Kasumi-1 (cell line): ENCODE results near the gene ZNF804A.

Source experiments
- DNase-seq, 2 experiments: peaks; one replicate each; lab custom pipeline; 2025; lab: John Stamatoyannopoulos, UW

The ZNF804A gene

GRCh38 chr2:184936761-184937160 lies 338.4 kb downstream of the ZNF804A start:
- DNase-seq = no peak

- no peak for DNase-seq
Measured at GRCh38 chr2:184938221-184938985, 340.1 kb downstream of the ZNF804A start.

- DNase-seq = no peak
Measured at GRCh38 chr2:184945326-184945725, 347.0 kb downstream of the ZNF804A start.

GRCh38 chr2:184945824-184946223 lies 347.5 kb downstream of the ZNF804A start:
- no peak for DNase-seq

- no peak for DNase-seq
Measured at GRCh38 chr2:184956856-184957255, 358.5 kb downstream of the ZNF804A start.

GRCh38 chr2:184971546-184972068 lies 373.3 kb downstream of the ZNF804A start:
- no peak for DNase-seq
